HG03045 (cell line): ENCODE data around the gene L3HYPDH.

Experiments used
- ATAC-seq: cut with Tn5 transposase; IDR thresholded peaks from one replicate; pipeline ENCODE4 v1.9.1; 2021; ENCODE audit warnings: mild to moderate bottlenecking, moderate library complexity; ENCODE audit not compliant: unreplicated experiment

The L3HYPDH gene

GRCh38 chr14:59483819-59484638 is at the start of gene L3HYPDH, which contains the start of gene JKAMP:
L3HYPDH (minus strand) TSS chr14:59484408; CDS start chr14:59484316, 92 bp downstream.
JKAMP (plus strand) TSS chr14:59484517; CDS start chr14:59484590, 73 bp downstream.
- ATAC-seq: peak; percentile 92

- no peak for ATAC-seq
Measured at GRCh38 chr14:59532419-59532818, 48.2 kb upstream of the L3HYPDH start.

DNA sequence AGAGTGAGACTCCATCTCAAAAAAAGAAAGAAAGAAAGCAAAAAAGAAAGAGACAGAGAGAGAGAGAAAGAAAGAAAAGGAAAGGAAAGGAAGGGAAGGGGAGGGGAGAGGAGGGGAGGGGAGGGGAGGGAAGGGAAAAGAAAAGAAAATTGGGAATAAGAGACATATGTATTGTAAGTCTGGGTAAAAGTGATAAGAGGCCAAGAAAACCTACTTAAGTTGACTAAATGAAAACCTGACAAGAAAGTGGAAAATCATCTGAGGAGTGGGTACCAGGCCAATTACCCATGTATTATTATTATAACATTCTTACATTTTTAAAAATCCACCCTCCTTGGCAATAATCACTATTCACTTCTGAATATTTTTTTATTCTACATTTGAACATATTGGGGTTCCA is 46.1 kb upstream of the L3HYPDH start:
- no peak for ATAC-seq

- ATAC-seq: no peak
Measured at GRCh38 chr14:59529189-59529588, 45.0 kb upstream of the L3HYPDH start.

DNA sequence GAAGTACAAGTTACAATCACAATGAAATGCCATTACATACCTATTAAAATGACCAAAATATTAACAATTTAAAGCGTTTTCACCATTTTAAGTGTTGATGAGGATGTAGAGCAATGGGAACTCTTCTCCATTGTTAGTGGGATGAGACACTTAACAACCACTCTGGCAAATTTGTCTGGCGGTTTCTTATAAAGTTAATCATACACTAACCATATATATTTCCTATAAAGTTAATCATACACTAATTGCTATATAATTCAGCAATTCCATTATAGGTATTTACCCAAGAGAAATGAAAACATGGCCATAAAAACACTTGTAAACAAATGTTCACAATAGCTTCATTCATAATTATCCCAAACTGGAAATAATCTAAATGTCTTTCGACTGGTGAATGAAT is 36.0 kb upstream of the L3HYPDH start:
- ATAC-seq: no peak

- no peak for ATAC-seq
Measured at GRCh38 chr14:59511916-59512575, 27.8 kb upstream of the L3HYPDH start.

- no peak for ATAC-seq
Measured at GRCh38 chr14:59510966-59511365, 26.8 kb upstream of the L3HYPDH start.

GRCh38 chr14:59510001-59510400 is 25.8 kb upstream of the L3HYPDH start:
- no peak for ATAC-seq

GRCh38 chr14:59509101-59509500 is 24.9 kb upstream of the L3HYPDH start:
- no peak for ATAC-seq

DNA sequence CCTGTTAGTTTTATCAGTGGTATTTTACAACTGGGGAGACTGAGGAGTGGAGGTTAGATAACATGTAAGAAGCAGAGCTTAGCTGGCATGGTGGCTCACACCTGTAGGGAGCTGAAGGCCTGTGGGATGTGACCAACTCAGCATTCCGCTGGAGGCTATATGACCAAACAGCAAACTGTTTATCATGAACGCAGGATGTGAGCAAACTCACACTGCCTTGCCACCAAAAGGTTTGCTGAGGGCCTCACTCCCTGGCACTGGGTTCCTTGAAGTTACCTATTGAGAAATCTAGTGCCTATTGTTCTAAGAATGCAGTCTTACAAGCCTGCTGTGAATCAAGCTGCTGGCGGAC is 23.5 kb upstream of the L3HYPDH start:
- ATAC-seq: no peak

DNA sequence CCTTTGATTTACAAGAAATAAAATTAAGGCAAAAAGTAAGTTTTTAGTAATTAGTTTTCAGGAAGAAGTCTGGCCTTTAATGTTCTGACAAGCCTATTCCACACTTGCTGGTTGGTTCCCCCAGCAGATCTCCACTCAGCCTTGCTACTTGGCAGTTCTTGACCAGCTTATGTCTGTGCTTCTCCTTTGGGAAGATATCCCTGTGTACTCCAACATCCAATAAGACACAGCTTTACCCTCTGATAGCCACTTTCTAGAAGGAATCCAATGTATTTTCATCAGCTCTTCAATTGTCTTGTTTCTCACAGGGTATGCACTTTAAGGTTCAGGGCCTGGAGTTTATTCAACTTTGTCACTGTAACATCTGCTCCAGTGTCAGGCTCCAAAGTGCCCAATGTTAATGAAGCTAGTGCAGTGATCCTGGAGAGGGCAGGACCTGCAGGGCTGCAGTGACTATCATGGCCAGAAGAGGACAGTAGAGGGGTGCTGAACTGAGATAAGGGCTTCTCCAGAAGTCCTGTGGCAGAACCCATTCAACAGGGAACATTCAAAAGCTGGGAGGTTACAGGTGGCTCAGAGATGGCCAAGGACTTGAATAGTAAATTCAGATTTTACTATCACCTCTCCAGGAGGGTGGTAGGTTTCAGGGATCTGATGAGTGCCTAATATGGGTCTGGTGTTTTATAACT is 23.0 kb upstream of the L3HYPDH start:
- peak; percentile 73 for ATAC-seq

DNA sequence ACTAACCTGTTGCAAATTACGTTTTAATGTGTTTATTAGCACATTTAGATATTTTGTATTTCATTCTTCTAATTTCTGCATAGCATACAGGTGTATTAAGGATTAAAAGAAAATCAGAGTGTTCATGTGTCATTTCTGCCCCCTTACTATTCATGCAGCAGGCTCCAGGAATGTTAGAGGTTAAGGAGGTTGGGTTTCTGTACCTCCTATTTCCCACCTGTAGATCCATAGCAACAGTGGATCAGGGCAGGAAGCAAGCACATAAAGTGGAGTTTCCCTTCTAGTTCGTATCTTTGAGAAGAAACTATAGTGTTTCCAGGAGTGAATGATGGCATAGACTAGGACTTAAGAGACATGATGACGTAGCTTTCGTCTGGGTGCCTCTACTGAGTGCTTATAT is 19.0 kb upstream of the L3HYPDH start:
- no peak for ATAC-seq

DNA sequence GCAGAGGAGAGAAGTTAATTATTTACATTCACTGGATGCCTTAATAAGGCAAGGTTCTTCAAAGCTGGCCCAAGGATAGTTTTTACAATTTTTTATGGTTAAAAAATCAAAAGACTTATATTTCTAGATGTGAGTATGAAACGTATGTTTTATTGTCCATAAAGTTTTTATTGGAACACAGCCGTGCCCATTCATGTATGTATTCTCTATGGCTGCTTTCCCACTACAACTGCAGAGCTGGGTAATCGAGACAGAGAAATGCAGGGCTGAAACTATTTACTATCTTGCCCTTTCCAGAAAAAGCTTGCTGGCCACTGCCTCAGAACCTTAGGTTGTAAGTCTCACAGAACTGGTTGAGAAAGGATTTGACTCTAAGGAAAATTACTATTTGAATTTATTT is 16.5 kb upstream of the L3HYPDH start:
- ATAC-seq: no peak

DNA sequence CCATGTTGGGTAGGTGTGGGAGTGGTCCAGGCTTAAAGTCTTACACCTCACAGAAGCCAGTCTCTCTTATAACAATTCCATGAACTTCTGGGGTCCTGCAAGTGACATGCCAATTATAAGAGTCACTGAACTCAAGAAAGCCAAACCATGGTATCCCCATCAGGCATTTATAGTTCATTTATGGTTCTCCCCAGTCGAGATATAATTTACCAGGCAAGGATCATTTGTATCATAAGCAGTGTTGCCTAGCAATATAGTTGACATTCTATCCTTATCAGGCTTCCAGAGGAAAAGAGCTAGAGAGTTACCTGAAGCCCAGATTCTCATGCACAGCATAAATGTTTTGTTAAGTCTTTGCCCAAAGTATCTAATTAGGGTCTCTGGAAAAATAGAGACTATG is 8.2 kb upstream of the L3HYPDH start:
- no peak for ATAC-seq

GRCh38 chr14:59490756-59491155 is 6.5 kb upstream of the L3HYPDH start:
- ATAC-seq: no peak

GRCh38 chr14:59484639-59485175 is 499 bp upstream of the L3HYPDH start:
- ATAC-seq: peak; percentile 59

DNA sequence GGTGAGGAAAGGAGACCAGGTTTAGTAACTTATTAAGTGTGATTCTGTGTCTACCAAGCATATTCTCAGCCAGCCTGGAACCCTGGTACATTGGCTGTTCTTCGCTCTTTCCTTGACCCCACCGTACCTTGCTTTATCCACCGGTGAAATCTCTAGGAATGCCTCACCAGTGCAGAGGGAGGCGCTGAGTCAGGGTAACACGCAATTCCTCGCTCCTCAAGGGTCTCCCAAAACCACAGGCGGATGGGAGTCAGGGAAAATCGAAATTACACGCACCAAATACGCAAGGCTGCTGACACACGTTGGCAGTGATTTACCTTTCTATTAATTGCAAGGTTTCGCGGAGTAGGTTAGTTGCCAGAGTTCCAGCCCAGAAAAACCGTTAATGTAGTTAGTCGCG is 845 bp downstream of the L3HYPDH start:
- ATAC-seq: no peak

DNA sequence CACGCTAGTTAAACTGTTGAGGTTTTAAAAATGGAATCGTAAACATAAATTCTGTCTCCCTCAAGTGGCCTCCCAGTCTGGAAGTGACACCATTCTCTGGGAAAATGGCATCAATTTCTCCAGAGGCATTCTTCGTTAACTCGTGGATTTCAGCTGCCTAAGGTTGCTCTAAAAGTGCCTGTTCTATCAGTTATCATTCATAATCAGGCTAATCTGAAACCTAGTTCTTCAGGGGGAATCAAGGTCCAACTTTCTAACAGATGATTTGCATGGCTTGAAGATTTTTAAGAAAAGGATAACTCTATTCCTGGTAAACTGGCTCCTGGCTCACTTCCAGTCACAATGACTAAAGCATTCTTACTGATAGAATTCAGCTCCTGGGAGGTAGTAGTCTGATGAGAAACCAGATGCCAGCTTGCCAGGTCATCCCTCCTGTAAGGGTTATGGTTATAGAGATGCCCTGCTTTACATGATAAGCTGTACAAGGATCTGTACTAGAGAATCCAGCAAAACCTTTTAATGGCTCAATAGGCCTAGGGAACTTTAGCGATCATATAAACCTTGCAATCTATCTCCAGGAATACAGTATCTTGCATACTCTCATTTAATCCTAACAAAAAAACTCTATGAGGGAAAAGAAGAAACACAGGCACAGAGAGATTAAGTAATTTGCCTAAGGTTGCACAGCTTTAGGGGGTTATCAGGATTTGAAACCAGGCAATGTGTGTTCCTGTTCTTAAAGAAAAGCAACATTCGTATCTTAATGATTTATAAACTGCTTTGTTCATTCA is 1.5 kb downstream of the L3HYPDH start:
- no peak for ATAC-seq

GRCh38 chr14:59481871-59482540 is 2.2 kb downstream of the L3HYPDH start:
- no peak for ATAC-seq

DNA sequence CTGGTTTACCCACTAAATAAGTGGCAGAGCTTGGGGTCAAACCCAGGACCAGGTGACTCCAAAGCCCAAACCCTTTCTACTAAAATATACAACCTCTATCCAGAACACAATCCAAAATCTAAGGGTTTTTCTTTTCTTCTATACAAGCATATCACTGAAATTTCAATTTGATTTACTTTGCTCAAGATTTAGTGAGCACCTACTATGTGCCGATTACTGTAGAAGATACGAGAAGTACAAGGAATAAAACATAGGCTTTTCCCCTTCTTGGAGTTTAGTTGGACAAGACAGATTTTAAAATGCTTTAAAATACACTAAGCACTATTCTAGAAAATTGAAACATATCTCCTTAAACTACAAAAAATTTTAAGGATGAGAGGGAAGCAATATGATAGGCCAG is 2.8 kb downstream of the L3HYPDH start:
- no peak for ATAC-seq
